ENCODE data around the gene MAL. TPM values are rescaled to one million over a fixed set of nuclear protein-coding genes. Genes with fewer than 3 reads are reported as not detected.

Gene MAL
- total RNA-seq, 1 donor from 2014 or later: not detected

GRCh38 chr2:94993176-94994062 is 32.1 kb upstream of the MAL start:
- Mint-ChIP-seq H3K4me3 (ENCODE audit: unreplicated experiment) (no peak overlapping the region), H3K36me3 (ENCODE audit: unreplicated experiment) (no peaks in the 10 kb centered on the region), H3K4me1 (ENCODE audit: unreplicated experiment) (no peaks in the 10 kb centered on the region), H3K27ac (ENCODE audit: unreplicated experiment) (no peak overlapping the region), H3K27me3 (ENCODE audit: unreplicated experiment) (peaks cover 6% of the 10 kb centered on the region), H3K9me3 (ENCODE audit: unreplicated experiment) (no peaks in the 10 kb centered on the region)
- TF ChIP-seq, protein P1, sequence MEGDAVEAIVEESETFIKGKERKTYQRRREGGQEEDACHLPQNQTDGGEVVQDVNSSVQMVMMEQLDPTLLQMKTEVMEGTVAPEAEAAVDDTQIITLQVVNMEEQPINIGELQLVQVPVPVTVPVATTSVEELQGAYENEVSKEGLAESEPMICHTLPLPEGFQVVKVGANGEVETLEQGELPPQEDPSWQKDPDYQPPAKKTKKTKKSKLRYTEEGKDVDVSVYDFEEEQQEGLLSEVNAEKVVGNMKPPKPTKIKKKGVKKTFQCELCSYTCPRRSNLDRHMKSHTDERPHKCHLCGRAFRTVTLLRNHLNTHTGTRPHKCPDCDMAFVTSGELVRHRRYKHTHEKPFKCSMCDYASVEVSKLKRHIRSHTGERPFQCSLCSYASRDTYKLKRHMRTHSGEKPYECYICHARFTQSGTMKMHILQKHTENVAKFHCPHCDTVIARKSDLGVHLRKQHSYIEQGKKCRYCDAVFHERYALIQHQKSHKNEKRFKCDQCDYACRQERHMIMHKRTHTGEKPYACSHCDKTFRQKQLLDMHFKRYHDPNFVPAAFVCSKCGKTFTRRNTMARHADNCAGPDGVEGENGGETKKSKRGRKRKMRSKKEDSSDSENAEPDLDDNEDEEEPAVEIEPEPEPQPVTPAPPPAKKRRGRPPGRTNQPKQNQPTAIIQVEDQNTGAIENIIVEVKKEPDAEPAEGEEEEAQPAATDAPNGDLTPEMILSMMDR (IDR thresholded peaks at IDR 0.05): no peak
- peak; percentile 82 for DNase-seq (ENCODE audit: extremely low spot score, unreplicated experiment)

GRCh38 chr2:94994063-94994913 is 31.2 kb upstream of the MAL start:
- no peak overlapping the region for H3K27ac Mint-ChIP-seq (ENCODE audit: unreplicated experiment)

DNA sequence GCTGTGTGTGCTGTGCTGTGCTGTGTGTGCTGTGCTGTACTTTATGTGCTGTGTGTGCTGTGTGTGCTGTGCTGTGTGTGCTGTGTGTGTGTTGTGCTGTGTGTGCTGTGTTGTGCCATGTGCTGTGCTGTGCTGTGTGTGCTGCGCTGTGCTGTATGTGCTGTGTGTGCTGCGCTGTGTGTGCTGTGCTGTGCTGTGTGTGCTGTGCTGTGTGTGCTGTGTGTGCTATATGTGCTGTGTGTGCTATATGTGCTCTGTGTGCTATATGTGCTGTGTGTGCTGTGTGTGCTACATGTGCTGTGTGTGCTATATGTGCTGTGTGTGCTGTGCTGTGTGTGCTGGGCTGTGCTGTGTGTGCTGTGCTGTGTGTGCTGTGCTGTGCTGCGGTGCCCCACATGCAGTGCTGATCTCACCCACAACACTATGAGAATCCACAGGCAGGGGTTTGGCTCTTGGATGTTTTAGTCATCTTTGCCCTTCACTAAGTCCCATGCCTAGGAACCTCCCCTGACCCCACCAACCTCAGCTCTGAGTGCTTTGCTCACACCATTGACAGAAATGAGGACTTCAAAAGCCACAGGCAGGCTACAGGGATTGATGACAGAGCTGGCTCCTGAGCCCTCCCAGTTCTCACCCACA is 30.5 kb upstream of the MAL start:
- Mint-ChIP-seq H3K36me3 (ENCODE audit: unreplicated experiment) (no peaks in the 10 kb centered on the region), H3K9me3 (ENCODE audit: unreplicated experiment) (no peaks in the 10 kb centered on the region), H3K4me1 (ENCODE audit: unreplicated experiment) (no peaks in the 10 kb centered on the region), H3K27me3 (ENCODE audit: unreplicated experiment) (peaks cover 4% of the 10 kb centered on the region), H3K27ac (ENCODE audit: unreplicated experiment) (no peak overlapping the region), H3K4me3 (ENCODE audit: unreplicated experiment) (no peak overlapping the region)
- TF ChIP-seq, protein P1 (IDR thresholded peaks at IDR 0.05): no peak
- no peak for DNase-seq (ENCODE audit: extremely low spot score, unreplicated experiment)

More at GRCh38 chr2:94994063-94994913, 31.2 kb upstream of the MAL start:
- Mint-ChIP-seq H3K4me3 (ENCODE audit: unreplicated experiment) (no peak overlapping the region), H3K4me1 (ENCODE audit: unreplicated experiment) (no peaks in the 10 kb centered on the region), H3K9me3 (ENCODE audit: unreplicated experiment) (no peaks in the 10 kb centered on the region), H3K27me3 (ENCODE audit: unreplicated experiment) (peaks cover 6% of the 10 kb centered on the region), H3K36me3 (ENCODE audit: unreplicated experiment) (no peaks in the 10 kb centered on the region)
- TF ChIP-seq, protein P1 (IDR thresholded peaks at IDR 0.05): no peak
- no peak for DNase-seq (ENCODE audit: extremely low spot score, unreplicated experiment)

DNA sequence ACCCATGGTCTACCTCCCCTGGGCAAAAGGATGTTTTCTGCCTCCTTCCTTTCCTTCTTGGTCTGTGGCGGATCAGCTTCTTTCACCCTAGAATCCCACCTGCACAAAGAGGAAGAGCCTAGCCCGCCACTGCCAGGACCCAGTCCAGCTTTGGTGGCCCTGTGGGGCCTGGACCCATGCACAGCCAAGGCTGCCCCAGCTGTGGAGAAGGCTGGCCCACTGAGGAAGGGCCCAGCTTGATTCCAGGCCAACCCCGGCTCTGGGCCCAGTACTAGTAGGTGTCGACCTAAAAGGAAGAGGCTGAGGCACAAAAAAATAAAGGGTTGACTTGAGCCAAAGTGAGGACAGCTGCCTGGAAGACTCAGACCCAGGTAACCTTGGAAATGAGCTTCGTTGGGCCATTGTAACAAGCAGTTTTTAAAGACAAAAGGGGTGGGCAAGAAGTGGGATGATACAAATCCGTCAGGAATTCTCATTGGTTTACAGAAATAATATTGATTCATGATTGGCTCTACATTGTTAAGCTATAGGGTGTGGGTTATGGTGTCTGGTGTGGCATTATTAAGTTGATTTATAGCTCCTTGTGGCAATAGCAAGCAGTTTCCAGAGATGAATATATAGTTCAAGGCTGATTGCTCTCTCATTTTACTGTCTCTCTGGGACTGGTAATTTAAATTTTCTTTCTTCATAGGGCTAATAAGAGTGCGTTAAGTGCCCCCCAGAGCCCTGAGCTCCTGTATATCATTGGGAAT is 29.8 kb upstream of the MAL start:
- H3K27me3 Mint-ChIP-seq (ENCODE audit: unreplicated experiment): peaks cover under 1% of the 10 kb centered on the region
- no peaks in the 10 kb centered on the region for H3K4me1 Mint-ChIP-seq (ENCODE audit: unreplicated experiment)
- H3K4me3 Mint-ChIP-seq (ENCODE audit: unreplicated experiment): no peak overlapping the region
- no peaks in the 10 kb centered on the region for H3K36me3 Mint-ChIP-seq (ENCODE audit: unreplicated experiment)
- no peaks in the 10 kb centered on the region for H3K9me3 Mint-ChIP-seq (ENCODE audit: unreplicated experiment)
- no peak for DNase-seq (ENCODE audit: extremely low spot score, unreplicated experiment)
- TF ChIP-seq, protein P1 (IDR thresholded peaks at IDR 0.05): no peak
- no peak overlapping the region for H3K27ac Mint-ChIP-seq (ENCODE audit: unreplicated experiment)

Measured in osteocyte (in vitro differentiated cells).